Left lobe of liver (tissue), 2 donors: ENCODE measurements around the gene RAB11FIP4. TPM values are rescaled to one million over a fixed set of nuclear protein-coding genes. Genes with fewer than 3 reads are reported as not detected.
A peak's percentile ranks its signal among the peaks of the same experiment; 100 is the strongest.

Experiments used
- ATAC-seq: fragments of 200-7000 bp; cut with Tn5 transposase; one replicate; pipeline ENCODE4 v1.9.1; 2020; ENCODE audit warnings: mild to moderate bottlenecking, moderate library complexity
- DNase-seq: peaks from one replicate; pipeline ENCODE4 v3.0.0-alpha.2; 2020; ENCODE audit warnings: low spot score
- total RNA-seq: library from RNA; stranded (reverse); gene quantifications from one replicate; pipeline ENCODE4 v1.2.1, GENCODE V29; 2021
- donor health status: DM: no; HTN: no; CAD: no; lungs with moderate emphysema.
- donor health status: DM: no; HTN: yes; CAD: no.

Gene RAB11FIP4
- total RNA-seq, 1 donor from 2014 or later: 6.5 TPM

DNA sequence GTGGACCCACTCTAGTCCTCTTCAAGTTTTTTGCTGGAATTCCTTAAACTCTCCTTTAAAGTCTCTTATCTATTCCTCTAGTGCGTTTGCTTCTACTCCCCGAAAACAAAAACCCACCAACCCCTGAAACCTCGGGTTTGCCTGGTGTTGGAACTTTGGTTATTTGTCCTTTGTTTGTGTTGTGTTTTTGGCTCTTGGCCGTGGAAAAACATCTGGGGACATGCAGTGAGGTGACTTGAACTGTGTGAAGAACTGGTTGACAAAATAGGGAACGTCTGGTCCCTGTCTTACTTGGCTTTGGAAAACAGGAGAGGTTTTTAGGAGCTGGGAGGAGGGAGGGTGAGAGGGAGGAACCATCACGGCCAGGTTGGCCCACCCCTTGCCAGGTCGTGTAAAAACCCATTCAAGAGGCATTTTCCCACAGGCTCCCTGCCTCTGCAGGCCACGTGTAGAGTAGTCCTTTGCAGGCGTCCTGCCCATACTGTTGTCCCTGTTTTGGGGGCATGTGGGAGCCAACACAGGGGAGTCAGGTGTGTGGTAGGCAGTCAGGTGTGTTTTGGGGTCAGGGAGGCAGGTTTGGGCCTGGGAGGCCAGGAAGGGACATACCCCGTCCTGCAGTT is 169.3 kb downstream of the RAB11FIP4 start:
- peak; percentile 42 for ATAC-seq

GRCh38 chr17:31561469-31562375 is 170.2 kb downstream of the RAB11FIP4 start:
- ATAC-seq: peak; percentile 1
- no peak for DNase-seq

More for the DNA sequence above, 169.3 kb downstream of the RAB11FIP4 start:
- peak; percentile 75 for DNase-seq

- ATAC-seq: peak; percentile 15
Measured at GRCh38 chr17:31562376-31562840, 170.9 kb downstream of the RAB11FIP4 start.

DNA sequence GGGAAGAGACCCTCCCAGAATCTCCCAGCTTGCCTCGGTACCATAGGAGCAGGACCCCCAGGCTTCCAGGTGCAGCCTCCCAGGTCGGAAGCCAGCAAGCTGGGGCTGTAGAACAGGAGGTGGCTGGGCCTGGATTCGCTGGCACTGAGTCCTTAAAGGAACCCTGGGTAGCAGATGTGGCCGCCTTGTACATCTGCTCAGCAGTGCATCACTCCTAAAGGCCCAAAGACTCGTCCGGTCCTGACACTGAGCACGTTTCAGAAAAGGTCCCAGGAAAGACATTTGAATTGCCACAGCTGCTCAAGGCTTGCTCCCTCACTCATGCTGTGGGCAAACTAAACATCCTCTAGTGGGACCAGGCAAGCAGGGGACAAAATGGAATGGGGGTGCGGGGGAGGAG is 172.8 kb downstream of the RAB11FIP4 start:
- ATAC-seq (no peak), DNase-seq (no peak)

More at GRCh38 chr17:31562376-31562840, 170.9 kb downstream of the RAB11FIP4 start:
- no peak for DNase-seq

- ATAC-seq: no peak
- DNase-seq: no peak
Measured at GRCh38 chr17:31564883-31565301, 173.4 kb downstream of the RAB11FIP4 start.

DNA sequence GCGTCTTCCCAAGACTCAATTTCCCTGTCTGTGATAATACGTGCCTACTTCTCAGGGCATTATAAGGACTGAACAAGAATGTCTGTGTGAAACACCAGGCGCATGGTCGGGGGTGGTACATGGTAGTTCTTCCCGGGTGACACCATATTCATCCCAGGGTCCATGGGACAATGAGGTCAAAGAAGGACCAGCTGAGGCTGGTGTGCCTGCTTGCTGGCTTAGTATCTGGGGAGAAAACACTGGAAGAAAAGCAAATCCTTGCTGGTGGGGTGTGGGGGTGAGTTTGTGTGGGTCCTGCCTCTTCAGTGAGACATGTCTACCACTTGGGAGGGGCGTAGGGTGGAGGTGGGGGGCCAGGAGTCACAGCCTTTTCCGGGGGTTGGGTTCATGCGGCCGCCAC is 174.2 kb downstream of the RAB11FIP4 start:
- DNase-seq (no peak), ATAC-seq (no peak)

DNA sequence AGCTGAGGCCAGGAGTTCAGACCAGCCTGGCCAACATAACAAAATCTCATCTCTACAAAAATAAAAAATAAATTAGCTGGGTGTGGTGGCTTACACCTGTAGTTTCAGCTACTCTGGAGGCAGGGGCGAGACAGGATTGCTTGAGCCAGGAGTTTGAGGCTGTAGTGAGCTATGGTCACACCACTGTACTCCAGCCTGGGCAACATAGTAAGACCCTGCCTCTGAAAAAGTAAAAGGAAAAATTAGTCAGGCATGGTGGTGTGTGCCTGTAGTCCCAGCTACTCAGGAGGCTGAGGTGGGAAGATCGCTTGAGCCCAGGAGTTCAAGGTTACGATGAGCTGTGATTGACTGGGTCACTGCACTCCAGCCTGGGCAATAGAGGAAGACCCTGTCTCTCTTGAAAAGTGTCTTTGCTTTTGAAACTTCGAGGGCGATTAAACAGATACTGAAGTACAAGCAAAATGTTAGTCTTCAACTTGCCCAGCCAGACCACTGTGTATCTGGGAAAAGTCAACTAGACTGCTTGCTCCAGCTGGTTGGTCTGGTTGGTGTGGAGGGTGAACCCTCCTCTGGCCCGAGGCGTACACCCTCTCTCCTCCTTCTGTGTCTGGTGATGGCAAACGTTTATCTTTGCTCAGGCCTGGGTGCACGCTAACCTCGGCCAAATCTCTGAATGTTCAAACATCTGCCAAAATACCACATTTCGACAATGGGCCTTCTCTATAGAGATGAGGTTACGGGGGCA is 174.9 kb downstream of the RAB11FIP4 start:
- DNase-seq (no peak), ATAC-seq (peak; percentile 29)

- ATAC-seq: no peak
- DNase-seq: no peak
Measured at GRCh38 chr17:31566992-31567373, 175.5 kb downstream of the RAB11FIP4 start.

- ATAC-seq (peak; percentile 70), DNase-seq (peak; percentile 88)
Measured at GRCh38 chr17:31568121-31568520, 176.6 kb downstream of the RAB11FIP4 start.

DNA sequence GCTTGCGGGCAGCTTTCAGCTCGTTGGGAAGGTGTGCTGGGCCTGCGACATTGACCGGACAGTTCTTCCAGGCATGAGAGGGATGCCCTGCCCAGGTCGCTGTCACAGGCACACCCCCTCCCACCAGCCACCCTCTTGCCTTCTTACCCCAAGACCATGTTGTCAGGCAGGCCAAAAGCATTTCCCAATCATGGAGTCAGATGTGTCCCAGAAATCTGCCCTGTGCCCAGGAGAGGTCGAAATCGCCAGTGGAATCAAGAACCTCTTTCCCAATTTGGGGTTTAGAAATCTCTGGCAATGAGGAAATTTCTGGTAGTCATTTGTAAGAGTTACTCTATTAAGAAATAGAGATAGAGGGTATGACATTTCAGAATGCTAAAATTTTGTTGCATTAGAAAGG is 177.1 kb downstream of the RAB11FIP4 start:
- ATAC-seq (peak; percentile 71), DNase-seq (peak; percentile 92)

GRCh38 chr17:31570231-31570630 is 178.8 kb downstream of the RAB11FIP4 start:
- DNase-seq (peak; percentile 62), ATAC-seq (peak; percentile 31)

DNA sequence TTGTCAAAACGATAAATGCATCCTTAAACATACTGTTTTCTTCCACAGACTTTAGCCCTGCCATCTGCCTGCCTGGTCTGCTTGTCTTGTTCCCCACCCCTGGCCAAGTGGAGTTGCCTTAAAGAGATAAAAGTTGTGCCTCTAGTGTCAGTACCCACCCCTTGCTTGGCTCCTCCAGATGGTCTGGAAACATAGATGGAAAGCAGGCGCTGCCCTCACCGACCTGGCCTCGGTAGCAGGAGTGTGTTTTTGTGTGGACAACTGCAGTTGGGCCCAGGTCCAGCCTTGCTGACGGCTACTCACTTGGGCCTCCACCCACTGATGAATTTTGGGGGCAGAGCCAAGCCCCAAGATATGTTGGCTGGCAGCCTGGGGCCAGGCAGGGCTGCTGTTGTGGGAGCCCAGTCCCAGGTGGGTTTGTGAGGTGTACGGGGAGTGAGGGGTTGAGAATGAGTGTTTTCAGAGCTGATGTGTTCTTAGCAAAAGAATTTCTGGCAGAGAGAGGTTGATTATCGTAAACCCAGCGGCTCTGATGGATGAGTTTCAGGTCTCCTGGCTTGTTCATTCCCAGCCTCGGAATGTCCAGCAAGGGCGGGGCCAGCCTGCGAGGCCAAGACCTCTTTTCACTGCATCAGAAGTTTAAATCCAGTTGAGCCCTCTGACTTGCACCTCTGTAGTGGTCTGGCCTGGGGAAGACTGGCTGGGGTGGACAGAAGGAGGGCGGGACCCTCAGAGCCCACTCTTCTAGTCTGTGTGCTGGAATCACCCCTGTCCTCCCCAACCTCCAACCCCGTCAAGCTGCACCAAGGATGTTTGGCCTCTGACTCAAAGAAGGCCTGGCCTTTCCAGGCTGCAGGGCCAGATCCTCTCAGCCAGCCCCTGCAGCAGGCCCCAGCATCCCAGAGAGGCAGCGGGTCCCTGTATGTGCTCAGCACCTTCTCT is 179.7 kb downstream of the RAB11FIP4 start:
- DNase-seq: peak; percentile 85
- ATAC-seq: peak; percentile 45

DNA sequence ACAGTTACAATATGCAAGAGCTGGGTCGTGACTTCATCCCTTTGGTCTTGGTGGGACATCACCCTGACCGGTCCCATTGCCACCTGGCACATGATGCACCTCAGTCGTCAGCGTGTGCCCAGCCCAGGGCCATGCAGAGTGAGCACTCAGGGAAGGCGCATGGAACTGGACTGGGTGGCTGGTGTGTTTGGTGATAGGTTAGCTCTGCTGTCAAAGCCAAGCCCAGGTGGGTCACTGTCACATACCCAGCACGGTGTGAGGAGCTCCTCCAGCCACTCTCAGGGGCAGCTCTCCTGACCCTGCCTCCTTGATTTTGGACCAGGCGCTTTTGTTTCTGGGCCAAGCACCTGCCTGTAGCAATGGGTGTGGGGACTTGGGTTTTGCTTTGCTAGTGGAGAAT is 180.9 kb downstream of the RAB11FIP4 start:
- ATAC-seq: no peak
- no peak for DNase-seq

- no peak for ATAC-seq
- DNase-seq: no peak
Measured at GRCh38 chr17:31573047-31573446, 181.6 kb downstream of the RAB11FIP4 start.

DNA sequence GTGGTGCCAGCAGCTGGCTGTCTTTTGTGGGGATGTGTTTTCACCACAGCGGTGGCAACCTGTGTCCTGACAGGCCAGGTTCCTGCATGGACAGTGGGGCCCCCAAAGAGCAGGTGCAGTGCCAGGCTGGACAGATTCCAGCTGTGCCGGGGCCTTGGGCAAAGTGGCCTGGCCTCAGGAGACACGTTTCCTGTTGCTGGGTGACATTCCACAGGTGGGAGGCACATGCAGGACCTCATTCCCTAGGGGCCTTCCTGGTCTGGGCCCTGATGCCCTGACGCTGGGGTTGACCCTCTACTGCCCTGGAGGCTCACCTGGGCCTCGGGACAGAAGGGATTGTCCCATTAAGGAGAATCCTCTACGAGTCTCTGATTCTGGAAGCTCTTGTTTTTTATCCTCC is 182.4 kb downstream of the RAB11FIP4 start:
- no peak for DNase-seq
- no peak for ATAC-seq

- ATAC-seq (no peak), DNase-seq (no peak)
Measured at GRCh38 chr17:31574458-31574857, 183.0 kb downstream of the RAB11FIP4 start.

DNA sequence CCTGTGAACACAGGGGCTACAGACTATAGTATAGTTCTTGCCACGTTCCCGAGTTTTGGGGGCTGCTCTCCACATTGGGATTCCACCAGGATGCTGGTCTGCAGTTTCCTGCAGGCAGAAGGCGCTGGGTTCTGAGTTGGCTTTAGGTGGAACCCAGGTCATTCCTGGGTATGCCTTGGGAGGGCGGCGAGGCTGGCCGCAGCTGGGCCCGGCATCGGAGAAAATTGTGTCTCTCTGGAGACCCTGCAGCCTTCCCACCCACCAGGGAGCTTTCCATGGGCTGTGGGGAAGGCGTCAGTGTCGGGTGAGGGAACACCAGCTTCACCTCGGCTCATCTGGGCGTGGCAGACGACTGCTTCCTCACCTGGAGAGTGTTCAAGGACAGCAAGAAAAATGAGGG is 183.6 kb downstream of the RAB11FIP4 start:
- ATAC-seq: no peak
- no peak for DNase-seq

- no peak for DNase-seq
- no peak for ATAC-seq
Measured at GRCh38 chr17:31579265-31579664, 187.8 kb downstream of the RAB11FIP4 start.

DNA sequence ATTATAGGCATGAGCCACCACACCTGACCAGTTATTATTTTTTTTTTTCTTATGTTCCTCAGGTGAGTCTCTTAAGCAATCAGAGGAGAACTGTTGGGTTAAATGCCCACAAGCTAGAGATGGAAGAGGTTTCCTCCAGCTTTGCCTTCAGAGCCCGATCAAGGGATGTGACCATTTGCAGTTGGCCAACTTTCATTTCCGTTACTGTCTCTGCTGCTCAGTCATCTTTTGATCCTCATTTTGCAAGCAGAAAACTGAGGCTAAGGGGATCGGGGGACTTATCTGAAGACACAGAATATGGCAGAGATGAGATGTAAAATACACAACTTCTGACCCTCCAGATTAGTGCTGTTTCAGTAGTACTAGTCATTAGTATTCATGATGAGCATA is 188.8 kb downstream of the RAB11FIP4 start:
- DNase-seq (no peak), ATAC-seq (no peak)
